Measurements from ENCODE around the gene LRFN4.
A peak's percentile ranks its signal among the peaks of the same experiment; 100 is the strongest.

LRFN4 gene

DNA sequence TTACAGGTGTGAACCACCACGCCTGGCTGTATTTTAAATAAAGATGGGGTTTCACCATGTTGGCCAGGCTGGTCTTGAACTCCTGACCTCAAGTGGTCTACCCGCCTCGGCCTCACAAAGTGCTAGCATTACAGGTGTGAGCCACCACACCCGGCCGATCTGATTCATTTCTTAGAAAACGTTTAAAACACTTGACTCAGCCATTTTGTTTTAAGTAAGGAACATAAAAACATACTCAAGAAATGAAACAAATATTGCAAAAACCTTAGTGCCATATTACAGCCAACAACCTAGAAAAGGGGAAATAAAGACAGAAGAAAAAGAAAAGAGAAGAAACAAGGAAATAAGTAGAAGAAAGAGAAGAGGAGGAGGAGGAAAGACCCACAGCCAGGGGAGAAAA is 17.4 kb downstream of the LRFN4 start:
- DNase-seq, result no peak

DNA sequence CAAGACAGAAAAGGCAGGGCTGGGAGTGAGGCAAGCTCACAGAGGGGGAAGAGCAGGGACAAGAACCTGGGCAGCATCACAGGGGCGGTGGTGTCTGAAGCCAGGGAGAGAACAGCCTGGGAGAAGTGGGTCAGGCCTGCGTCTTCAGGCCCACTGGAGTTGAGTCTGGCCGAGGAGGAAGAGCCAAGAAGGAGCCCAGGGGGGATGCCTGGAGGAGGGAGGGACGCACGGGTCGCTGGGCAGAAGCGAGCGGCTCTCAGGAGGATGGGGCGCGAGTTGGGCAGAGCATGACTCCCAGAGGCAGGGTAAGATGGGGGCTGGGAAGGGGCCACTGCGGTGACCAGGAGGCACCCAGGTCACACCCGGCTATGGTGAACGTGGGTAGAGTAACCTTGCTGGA is 18.5 kb downstream of the LRFN4 start:
- DNase-seq, result no peak

DNA sequence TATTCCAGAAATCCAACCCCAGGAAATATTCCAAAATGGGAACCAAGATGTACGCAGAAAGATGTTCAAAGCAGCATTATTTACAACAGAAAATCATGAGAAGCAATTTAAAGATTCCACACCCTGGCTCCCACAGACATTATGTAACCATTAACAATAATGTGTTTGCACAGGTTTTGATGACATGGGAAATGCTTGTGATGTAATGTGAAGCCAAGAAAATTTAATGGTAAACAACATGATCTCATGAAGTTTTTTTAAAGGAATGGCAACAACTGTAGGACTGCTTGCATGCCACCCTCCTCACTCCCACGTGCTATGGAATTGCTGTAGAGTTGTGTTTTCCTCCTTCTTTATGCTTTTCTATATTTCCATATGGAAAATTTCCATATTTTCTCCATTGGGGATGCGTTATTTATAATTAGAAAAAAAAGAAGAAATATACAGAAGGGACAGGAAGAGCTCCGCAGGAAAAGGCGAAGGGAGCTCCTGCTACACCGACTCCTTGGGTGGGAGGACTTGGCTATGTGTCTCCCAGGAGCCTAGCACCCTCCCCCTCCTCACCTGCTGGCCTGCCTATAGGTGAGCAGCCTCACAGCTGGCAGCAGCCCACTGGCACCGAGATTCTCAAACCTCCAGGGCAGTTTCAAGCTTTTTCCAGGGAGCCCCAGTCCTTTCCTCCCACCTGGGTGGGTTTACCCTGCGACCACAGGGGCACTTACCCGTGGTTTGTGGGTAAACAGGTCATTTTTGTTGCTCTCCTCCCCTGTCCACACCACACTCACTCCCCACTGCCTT is 20.9 kb downstream of the LRFN4 start:
- no peak for DNase-seq

DNA sequence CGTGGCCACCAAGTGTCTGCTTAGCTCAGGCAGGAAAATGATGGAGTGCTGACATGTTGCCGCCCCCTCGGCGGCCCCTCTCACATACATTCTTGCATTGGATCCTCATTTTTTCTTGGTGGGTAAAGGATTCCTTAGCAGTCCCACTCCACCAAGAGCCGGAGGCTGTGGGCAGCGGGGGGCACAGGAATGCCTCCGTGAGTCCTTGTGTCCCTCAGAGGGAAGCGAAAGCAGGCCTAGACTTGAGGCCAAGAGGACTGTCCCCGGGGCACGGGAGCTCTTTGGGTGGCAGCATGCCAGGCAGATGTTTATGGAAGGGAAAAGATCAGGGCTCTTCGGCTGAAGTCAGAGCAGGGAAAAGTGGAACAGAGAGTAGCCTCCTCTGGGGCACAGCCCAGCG is 21.6 kb downstream of the LRFN4 start:
- no peak for DNase-seq

DNA sequence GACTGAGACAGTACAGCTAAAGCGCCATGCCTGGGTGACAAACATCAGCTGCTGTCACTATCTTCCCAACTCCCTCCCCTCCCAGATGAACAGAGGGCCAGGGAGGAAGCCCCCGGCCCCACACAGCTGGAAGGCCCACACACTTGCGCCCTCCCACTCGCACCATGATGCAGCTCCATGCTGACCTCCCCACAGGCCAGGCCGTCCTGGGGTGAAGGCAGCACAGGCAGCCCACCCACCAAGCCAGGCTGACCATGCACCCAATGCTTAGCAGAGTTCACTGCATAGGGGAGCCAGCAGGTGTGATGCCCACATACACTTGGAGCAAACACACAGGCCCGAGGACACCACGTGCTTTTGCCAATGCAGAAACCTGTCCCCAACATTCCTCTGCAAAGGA is 22.1 kb downstream of the LRFN4 start:
- no peak for DNase-seq

DNA sequence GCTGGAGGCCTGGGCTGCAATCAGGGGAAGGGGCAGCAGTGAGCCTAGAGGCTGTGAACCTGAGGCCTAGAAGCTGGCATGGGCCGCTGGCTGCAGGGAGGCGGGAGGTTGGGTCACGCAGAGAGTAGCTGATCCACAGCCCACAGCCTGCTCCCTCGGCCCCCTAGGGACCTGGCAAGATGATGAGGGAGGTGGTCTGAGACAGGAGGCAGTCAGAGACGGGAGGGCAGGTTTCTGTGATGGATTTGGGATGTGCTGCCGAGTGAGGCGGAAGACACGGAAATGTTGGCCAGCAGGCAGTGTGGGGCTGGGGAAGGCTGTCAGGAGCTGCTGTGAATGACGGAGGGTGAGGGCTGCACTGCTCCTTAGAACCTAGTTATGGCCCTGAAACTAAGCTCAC is 22.7 kb downstream of the LRFN4 start:
- DNase-seq, result no peak

DNA sequence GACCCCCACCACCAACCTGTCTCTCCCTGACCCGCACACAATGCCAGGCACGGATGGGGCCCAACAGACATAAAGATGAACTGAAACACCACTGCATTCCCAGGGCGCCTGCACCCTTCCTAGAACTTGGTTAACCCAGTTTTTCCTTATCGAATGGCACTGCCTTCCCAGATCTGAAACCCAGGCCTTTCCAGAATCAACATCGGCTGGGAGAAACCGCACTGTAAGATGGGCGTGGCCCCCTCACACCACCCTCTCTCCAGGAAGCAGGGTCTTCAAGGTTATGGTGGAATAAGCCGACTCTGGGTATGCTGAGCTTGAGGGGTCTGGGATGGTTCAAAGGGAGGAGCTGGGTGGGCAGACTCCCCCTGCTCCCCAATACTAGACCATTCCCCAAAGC is 23.1 kb downstream of the LRFN4 start:
- no peak for DNase-seq

DNA sequence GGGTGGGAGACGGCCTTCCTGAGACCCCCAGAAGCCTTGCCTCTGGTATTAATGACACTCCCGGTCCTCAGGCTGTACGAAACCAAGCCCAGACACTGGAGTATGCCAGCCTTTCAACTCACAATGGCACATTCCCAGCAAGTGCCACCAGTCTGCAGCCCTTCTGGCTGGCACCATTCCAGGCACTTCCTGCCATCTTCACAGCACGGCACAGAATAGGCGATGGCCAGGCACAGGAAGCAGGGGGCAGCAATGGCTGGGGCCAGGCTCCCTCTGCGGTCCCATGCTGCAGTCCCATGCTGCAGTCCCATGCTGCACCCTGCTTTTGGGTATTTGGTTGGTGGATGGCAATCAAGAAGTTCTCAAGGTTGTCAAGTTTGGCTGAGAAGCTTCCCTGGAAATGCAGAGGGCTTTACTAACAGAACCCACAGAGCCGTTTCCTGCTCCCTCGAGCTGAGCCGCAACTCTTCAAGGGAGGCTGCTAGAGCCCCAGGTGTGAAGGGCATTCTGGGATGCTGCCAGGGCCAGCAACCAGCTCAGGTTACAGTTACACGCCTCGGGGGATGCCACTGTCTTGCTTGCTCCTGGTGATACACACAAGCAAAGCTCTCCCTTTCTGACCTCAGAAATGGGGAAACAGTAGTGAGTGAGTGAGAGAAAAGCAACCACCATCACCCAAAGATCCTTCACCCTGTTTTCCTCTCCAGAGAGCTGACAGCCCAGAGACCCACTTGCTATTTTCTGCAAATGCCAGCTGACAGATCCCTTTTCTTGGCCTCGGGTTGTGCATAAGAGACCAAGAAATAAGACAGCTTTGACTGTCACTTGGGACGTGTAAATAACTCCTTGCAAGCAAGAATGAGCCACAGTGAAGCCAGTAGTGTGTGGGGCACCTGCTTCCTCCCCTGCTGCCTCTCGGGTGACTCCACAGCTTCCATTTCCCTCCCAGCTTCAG is 23.9 kb downstream of the LRFN4 start:
- DNase-seq, result peak; percentile 9

DNA sequence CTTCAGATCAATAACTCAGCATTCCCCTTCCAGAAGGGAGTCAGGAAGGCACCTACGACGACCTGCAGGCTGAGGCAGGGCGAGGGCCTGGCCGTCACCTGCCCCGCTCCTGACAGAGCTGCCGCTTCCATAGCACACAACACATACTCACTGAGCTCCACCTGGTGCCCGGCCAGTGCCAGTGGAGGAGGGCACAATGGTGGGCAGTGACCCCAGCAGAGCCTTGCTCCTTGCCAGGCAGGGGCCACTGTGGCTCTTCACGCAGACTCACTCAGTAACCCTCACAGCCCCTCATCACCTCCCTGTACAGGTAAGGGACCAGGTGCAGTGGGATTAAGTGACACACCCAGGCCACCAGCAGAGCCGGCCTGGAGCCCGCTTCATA is 24.6 kb downstream of the LRFN4 start:
- no peak for DNase-seq

DNA sequence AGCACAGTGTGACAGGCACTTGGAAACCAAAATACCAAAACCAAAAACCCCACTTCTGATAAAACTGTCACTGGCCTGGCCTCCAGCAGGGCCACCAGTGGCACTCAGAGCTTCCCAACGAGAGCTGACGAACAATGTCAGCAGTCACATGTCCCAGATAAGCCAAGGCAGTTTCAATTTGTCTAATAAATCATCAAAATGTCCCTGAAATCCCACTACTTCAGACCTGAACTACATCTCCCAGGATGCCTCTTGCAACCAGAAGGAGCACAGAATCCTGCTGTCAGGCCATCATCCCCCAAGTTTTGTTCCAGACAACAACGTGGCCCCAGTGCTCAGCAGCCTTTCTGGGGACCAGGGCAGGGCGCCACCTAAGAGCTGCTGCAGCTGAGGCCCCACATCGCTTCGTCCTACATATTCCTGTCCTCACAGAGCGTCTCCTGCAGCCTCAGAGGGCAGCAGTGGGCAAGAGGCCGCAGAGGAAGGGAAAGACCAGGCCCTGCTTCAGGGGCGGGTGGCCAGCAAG is 25.1 kb downstream of the LRFN4 start:
- no peak for DNase-seq

DNA sequence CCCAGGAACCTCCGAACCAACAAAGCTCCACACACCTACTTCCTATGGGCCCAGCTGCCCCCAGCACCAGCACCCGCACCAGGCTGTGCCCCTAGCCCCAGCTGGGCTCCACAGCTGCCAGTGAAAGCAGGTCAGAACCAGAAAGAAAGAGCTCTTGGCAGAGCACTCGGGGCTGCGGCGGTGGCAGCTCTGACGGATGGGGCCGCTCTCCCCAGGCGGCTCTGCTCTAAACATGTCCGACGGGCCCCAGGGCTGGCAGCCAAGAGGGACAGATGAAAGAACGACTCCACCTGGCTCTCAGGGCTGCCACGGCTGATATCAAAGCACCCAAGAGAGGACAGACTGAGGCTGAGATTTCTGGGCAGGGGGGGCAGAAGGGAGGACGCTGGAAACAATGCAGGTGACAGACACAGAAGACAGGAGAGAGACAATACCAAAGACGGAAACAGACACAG is 25.7 kb downstream of the LRFN4 start:
- no peak for DNase-seq

DNA sequence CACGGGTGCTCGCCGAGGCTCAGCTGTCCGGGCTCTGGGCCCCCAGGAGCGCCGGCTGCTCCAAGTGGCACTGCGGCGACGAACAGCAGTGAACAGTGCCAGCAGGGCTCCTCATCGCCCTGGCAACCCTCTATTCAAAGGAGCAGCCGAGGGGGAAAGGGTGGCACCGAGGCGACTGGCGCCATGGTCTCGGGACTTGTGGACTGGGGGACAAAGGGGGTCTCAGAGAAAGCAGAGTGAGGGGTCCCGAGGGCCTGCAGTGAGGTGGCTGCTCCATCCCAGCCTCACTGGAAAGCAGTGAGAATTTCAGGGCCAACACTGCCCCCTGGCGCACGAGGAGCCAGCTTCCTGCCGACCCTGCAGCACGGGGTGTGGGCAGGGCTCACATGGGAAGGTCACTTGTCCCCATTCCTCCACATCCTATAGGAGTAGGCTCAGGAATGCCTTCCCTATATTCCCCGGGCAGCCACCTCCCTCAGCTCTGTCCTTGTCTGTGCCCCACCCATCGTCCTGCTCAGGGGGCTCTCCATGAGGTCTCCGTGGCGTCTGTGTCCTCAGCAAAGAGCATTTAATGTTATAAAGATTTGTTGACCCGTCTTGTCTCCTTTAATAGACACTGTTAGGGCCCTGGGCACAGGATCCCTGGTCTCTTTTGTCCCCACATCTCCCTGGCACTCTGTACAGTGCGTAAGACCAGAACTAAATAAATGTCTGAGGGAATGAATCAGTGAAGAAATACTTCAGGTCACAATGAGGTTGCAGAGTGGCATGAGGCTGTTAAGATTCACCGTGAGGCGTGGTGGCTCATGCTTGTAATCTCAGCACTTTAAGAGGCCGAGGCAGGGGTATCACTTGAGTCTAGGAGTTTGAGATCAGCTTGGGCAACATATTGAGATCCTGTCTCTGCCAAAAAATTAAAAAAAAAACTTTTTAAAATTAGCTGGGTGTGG is 26.4 kb downstream of the LRFN4 start:
- peak; percentile 4 for DNase-seq

DNA sequence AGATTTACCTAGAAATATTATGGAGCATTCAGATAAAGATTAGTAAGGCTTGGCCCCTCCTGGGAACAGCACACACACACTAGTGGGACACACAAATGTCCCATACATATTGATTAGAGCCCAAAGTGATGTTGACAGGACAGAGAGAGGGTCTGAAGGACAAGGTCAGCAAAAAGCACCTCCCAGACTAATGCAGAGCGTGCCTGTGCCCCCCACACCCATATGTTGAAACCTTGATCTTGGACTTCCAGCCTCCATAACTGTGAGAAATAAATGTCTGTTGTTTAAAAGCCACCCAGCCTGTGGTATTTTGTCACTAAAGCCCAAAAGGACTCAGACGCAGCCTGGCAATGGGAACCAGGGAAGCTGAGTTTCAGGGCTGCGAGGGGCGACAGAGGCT is 27.6 kb downstream of the LRFN4 start:
- no peak for DNase-seq

DNA sequence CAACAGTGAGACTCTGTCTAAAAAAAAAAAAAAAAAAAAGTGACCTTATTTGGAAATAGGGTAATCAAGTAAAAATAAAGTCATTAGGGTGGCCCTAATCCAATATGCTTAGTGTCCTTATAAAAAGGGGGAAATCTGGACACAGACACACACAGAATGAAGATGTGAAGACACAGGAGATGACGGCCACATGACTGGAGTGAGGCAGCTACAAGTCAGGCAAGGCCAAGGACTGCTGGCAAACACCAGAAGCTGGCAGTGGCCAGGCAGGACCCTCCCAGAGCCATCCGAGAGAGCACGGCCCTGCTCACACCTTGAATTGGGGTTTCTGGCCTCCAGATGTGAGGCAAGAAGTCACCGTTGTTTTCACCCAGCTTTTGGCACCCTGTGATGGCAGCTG is 28.6 kb downstream of the LRFN4 start:
- no peak for DNase-seq

DNA sequence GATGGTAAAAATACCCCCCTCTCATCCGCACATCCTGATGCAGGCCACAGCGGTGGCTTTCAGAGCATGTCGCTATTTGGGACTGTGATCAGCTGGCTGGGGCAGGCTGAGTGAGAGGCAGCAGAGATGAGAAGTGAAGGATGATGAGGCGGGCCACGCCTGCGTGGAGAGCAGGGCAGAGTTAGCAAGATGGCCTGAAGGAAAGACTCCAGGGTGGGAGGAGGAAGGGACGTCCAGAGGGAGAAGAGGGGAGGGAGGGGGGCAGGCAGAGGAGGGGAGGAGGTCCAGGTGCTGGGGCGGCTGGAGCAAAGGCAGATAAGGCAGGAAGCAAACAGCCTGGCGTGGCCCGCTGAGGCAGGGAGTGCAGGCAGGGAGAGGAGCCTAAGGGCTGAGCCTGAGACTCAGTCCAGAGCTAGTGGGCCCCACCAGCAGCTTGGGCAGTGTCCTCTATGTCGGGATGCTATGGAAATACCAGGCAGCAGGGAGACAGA is 29.1 kb downstream of the LRFN4 start:
- no peak for DNase-seq

DNA sequence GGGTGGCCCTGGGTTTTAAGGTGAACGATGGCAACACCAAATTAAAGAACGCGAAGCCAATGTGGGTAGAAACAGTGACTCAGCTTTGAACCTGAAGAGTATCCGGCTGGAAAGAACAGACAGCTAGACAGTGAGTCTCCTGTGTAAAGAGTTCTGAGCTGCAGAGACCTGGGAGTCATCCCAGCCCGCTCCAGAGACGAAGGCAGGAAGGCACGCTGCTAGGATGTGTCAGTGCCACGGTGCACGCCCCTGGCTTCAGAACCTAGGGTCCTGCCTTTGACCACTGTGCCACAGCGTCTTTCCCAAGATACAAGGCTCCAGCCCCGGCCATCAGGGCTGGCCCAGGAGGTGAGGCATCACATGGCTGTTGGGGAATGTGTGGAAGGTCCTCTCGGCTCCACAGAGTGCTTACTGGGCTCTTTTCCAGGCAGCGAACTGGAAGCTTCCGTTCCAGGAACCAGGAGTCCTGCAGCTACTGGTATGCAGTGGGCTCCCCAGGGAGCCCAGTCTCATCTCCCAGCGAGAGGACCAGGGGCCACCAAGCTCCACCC is 29.9 kb downstream of the LRFN4 start:
- DNase-seq, result no peak

DNA sequence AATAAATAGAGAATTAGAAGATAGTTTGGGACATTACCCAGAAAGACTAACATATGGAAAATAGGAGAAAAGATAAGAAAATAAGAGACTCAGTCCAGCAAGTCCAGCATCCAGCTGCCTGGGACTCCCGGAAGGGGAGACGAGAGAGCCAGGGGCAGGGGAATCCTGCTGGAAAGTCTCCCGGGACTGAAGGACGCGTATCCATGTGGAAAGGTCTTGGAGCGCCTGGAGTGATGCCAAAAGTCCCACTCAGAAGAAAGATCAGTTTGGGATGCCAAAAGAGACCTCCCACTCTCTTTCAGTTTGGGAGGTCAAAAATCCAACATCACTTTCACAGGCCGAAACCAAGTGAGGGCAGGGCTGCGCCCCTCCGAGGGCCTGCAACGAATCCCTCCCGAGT is 30.7 kb downstream of the LRFN4 start:
- DNase-seq, result no peak

DNA sequence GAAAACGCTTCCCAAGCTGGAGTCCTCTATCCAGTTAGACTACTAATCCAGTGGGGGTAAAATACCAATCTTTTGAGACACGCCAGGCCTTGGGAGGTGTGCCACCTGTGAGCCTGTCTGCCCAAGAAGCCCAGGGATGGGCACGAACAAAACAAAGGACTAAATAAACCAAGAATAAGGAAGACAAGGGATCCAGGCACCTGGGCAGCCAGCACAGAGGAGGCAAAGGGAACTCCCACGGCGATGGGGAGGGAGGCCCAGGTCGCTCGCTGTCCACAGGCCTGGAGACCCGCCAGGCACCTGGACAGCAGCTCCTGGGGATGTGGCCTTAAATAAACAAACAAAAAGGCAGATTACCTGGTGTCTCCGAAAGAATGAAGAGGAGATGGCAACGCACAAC is 31.4 kb downstream of the LRFN4 start:
- DNase-seq, result no peak

DNA sequence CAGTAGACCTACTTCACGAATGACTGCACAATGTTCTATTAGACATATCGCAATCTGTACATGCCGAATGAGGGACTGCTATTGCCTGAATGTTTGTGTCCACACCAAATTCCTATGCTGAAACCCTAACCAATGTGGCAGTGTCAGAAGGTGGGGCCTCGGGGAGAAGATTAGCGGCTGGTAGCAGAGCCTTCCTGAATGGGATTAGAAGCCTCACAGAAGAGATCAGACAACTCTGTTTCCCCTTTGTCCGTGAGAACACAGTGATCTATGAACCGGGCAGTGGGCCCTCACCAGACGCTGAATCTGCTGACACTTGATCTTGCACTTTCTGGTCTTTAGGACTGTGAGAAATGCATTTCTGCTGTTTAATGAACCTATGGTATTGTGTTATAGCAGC is 33.1 kb downstream of the LRFN4 start:
- DNase-seq, result no peak

DNA sequence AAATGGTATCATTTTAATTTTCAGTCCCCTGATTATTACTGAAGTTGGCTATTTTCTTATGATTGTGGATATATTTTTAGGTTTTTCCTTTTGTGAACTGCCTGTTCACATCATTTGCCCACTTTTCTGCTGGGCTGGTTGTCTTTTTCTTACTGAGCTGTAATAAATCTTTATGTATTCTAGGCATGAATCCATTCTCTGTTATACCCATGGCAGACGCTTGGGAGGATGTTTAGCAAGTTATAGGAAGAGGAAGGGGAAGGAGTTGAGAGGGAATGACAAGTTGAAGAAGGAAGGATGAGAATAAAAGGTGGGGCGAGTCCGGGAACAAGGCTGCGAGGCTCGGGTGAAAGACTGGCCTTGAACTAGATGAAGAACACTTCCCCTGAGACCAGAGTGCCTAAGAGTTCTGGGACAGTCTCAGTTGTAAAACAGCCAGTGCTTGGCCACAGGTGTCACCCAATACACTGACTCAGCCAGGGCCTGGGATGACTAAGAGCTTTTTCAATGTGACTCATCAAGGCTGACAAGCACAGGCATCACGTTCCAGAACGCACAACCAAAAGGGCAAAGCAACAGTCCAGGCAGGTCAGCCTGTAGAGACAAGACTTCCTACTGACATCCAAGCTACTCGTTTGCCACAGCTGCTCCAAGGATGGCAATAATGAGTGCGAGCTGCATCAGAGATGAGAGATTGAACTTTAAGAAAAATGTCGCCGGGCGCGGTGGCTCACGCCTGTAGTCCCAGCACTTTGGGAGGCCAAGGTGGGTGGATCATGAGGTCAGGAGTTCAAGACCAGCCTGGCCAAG is 35.2 kb downstream of the LRFN4 start:
- no peak for DNase-seq

DNA sequence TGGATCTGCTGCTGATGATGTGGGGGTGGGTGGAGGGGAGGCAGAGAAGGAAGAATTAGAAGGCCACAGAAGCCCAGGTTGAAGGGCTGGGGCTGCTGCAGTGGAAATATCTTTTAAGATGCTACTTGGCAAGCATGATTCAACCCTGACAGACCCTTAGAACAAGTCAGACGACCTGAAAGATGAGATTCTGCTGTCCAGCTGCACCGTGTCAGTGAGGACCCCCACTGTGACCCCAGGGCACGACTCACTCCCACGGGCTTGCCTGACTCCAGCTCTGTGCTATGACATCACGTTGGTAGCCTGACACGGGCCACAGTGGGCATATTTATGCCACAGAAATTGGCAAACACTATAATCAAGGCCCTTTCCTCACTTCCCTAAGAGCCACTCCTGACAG is 36.0 kb downstream of the LRFN4 start:
- DNase-seq, result no peak

All from KG1 (cell line).